Right lobe of liver (tissue), 4 donors: Measurements from ENCODE around the gene LGMN.

Experiments used
- CTCF ChIP-seq, 4 donors: fragments of 200-600 bp in 3 of 4; fragments of 450-650 bp in 1 of 4; IDR thresholded peaks; one replicate each; pipeline versions ENCODE4 v1.5.1 to v1.8.0; 2016 to 2022; ENCODE audit warnings: antibody characterized with exemption in 4 of 4, mild to moderate bottlenecking in 2 of 4
- POLR2A ChIP-seq: fragments of 450-650 bp; IDR thresholded peaks from one replicate; pipeline ENCODE4 v1.6.1; 2017; ENCODE audit warnings: antibody characterized with exemption, mild to moderate bottlenecking
- donor health status: DM: no; HTN: no; CAD: no.
- donor health status: DM: no; HTN: no; CAD: no.
- donor health status: DM: no; HTN: yes; CAD: no.

GRCh38 chr14:92684801-92685560, 63.4 kb downstream of the LGMN start:
- TF ChIP-seq CTCF (IDR thresholded peaks at IDR 0.05) (no peak), POLR2A (no peak)
